Fibroblast of lung (primary cell): Measurements from ENCODE around the gene NIPAL3.

Experiments
- CTCF ChIP-seq, 2 donors: IDR thresholded peaks in 1 of 2; conservative IDR thresholded peaks in 1 of 2; 1 replicate in 1 of 2; 2 replicates in 1 of 2; pipeline ENCODE4 v1.5.1; 2011 to 2012; ENCODE audit warnings: low read length in 2 of 2, control low read depth in 1 of 2, inconsistent platforms in 1 of 2, low read depth in 1 of 2, mild to moderate bottlenecking in 1 of 2
- EZH2 ChIP-seq: IDR thresholded peaks from 2 replicates; pipeline ENCODE4 v1.5.1; 2012; ENCODE audit warnings: low read length, control low read depth, mild to moderate bottlenecking; ENCODE audit errors: missing control alignments

DNA sequence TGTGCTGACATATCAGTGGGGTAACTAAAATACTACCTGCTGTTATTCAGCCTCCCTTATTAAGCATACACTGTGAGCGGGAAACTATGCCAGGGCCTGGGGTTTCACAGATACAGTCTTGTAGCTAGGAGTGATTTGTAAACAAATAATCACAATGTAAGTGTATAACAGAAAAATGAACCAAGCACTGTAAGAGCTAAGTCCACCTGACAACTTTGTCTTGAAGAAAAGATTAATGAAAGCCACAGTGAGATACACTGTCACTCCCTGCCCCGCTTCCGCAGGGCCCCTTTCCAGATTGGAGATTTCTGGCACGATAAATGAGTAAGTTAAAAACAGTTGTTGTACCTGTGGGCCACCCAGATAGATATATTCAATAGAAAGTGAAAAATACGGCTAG lies 91.8 kb downstream of the NIPAL3 start:
- TF ChIP-seq CTCF (conservative IDR thresholded peaks at IDR 0.05 in 1 of 2, IDR thresholded peaks at IDR 0.05 in 1 of 2; ENCODE audit: low read depth in 1 of 2, low read length in 2 of 2) (no peak), EZH2 (no peak)
